Posterior cingulate gyrus (tissue), 11 donors: ENCODE data around the gene B3GAT2.

Experiments
- DNase-seq, 10 donors: peaks; one replicate each; pipeline versions ENCODE4 v3.0.0 to v3.0.0-alpha.2; 2020 to 2021; ENCODE audit warnings: mixed read lengths in 3 of 10
- intact Hi-C: fragments of 100-400 bp; cut with DNase I; formaldehyde crosslinking; loops from one replicate; pipeline ENCODE4 v1.15.1; 2023

B3GAT2 gene

GRCh38 chr6:70903665-70904452 lies 53.0 kb downstream of the B3GAT2 start:
- intact Hi-C loops: no loop called here

DNA sequence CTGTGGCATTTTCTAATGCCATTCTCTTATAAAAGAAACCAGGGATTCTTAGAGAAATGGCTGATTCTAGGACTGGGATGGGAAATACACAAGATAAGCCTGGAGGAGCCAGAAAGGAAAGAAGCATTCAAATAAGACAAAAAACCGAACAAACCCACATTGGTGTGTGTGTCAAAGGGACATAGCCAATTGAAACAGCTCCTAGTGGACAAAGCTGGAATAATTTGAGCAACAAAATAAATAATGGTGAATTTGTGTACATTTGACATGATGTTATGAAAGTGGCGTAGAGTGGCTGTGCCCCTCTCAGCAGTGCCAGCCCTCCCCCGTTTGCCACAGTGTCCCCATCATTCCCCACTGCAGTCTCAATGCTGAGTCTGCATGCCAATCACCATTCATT lies 55.5 kb downstream of the B3GAT2 start:
- no peak for DNase-seq
- intact Hi-C loops: no loop called here

More at GRCh38 chr6:70903665-70904452, 53.0 kb downstream of the B3GAT2 start:
- DNase-seq: no peak

GRCh38 chr6:70900047-70900446 lies 56.8 kb downstream of the B3GAT2 start:
- intact Hi-C loops: no loop called here
- DNase-seq: no peak

DNA sequence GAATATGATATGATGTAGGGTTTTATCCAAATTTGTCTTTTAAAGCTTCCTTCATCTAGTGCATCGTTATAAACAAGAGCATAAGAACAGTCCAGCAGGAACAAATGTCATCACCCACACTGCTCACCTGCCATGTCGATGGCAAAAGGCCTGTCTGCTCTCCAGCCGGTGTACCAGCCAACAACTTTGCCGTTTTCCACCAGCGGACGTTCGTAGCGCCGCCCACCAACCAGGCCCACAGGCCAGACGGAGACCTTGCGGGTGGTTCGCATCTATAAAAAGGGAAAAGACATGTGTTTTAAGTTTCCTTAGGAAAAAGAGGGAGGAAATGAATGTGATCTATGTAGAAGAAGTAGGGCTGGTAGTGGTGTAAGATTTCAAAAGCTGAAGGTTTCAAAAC lies 62.9 kb downstream of the B3GAT2 start:
- intact Hi-C loops: no loop called here
- no peak for DNase-seq

- DNase-seq: no peak
- intact Hi-C loops: no loop called here
Observed at GRCh38 chr6:70889270-70889669, 67.6 kb downstream of the B3GAT2 start.

GRCh38 chr6:70886661-70887060 lies 70.2 kb downstream of the B3GAT2 start:
- no peak for DNase-seq
- intact Hi-C loops: no loop called here

- intact Hi-C loops: no loop called here
- no peak for DNase-seq
Observed at GRCh38 chr6:70886071-70886470, 70.8 kb downstream of the B3GAT2 start.

GRCh38 chr6:70884074-70884983 lies 72.5 kb downstream of the B3GAT2 start:
- intact Hi-C loops: loop anchor here (1.0 kb wide), 1 partner anchor 178 kb away; no protein-coding TSS in a partner anchor
- DNase-seq: peak in 7 of 10 donors; percentile 36 to 89 (median 56)

DNA sequence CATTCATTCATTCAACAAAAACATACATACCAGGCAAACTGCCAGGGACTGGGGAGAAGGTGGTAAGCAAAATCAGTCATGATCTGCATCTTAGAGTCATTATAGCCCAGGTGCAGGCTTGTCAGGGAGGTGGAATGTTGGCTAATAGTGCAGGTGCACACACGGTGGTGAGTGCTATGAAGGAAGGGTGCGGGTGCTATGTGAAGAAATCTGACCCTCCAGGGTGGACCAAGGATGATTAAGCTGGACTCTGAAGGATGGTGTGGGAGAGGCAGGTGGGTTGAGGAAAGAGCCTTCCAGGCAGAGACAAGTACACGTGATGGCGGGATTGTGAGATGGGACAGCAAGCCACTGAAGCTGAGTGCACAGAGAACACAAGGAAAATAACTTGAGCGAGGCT lies 77.4 kb downstream of the B3GAT2 start:
- intact Hi-C loops: no loop called here
- no peak for DNase-seq

DNA sequence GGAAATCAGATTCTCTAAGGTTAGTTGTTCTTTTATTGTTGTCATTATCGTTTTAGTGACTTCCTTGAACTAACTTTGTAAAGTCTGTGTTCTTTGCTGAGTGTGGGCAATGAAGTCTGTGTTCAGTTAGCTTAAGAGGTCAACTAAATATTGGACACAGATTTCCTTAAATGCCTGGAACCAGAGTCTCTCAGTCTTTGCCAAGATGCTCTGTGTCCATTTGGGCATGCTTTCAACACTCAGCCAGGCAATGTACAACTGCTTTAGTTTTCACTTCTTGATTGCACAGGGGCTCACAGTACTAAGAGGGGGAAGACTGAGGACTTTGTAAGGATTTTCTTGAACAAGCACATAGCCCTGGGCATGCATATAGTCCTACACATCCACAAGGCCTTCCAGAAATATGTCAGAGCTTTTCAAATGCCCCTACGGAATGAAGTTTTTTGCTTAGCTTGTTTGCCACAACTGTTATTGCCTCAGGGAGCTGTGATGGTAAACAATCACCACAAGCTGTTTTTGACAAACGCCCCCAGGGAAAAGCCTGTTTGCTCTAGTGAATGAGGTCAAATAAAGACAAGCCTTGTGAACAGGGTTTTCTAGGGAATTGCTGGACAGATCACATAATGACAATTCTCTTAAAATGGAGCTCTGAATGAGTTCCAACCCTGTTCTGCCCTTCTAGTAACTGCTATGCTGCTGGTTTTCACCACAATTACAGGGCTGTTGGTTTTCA lies 82.5 kb downstream of the B3GAT2 start:
- intact Hi-C loops: no loop called here
- no peak for DNase-seq

DNA sequence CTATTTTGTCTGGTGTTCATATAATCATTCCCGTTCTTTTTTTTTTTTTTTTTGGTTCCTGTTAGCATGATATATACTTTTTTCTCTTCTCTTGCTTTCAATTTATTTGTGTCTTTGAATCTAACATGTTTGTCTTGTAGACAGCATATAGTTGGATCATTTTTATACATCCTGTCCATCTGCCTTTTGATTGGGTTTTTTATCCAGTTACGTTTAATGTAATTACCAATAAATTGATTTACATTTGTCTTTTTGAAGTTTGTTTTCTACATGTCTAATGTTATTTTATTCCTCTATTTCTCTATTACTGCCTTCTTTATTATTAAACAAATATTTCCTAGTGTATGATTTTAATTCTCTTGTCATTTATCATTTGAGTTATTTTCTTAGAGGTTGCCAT lies 84.4 kb downstream of the B3GAT2 start:
- no peak for DNase-seq
- intact Hi-C loops: no loop called here

GRCh38 chr6:70864401-70864800 lies 92.5 kb downstream of the B3GAT2 start:
- DNase-seq: no peak
- intact Hi-C loops: no loop called here

DNA sequence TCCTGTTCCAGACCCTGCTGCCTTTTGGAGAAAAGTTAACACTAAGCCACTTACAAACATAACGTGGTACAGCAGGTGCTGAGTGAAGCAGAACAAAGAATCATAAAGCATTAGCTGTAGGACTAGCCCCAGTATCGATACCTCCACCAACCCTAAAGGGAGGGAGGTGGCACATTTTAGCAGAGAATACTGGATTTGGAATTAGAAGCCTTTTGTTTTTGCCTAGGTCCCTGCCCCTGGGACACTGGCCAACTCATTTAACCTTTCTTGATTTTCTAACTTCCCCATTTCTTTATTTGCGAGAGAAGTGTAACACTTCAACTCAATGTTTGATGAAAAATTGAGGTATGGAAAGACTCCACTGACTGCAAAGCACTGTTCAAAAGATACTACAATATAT lies 93.5 kb downstream of the B3GAT2 start:
- no peak for DNase-seq
- intact Hi-C loops: no loop called here

- intact Hi-C loops: no loop called here
- DNase-seq: no peak
Observed at GRCh38 chr6:70860920-70861319, 95.9 kb downstream of the B3GAT2 start.

- no peak for DNase-seq
- intact Hi-C loops: no loop called here
Observed at GRCh38 chr6:70860045-70860444, 96.8 kb downstream of the B3GAT2 start.

- DNase-seq: no peak
- intact Hi-C loops: no loop called here
Observed at GRCh38 chr6:70857387-70858077, 99.3 kb downstream of the B3GAT2 start.

- DNase-seq: no peak
- intact Hi-C loops: no loop called here
Observed at GRCh38 chr6:70852667-70853246, 104.1 kb downstream of the B3GAT2 start.

GRCh38 chr6:70849348-70850069 lies 107.4 kb downstream of the B3GAT2 start:
- intact Hi-C loops: no loop called here
- DNase-seq: no peak
